Right lobe of liver (tissue), 6 donors: ENCODE data around the gene MB21D2. TPM values are rescaled to one million over a fixed set of nuclear protein-coding genes. Genes with fewer than 3 reads are reported as not detected.
"Not testable (repeated sequence)": the region's sequence is repeated elsewhere in the genome, so short reads cannot be mapped to it uniquely, and the experiment has no call there.

Experiments
- ATAC-seq, 4 donors: fragments of 200-7000 bp; cut with Tn5 transposase; one replicate each; pipeline ENCODE4 v1.9.1; 2020; ENCODE audit warnings: mild to moderate bottlenecking in 4 of 4, moderate library complexity in 4 of 4
- DNase-seq, 3 donors: peaks; one replicate each; pipeline ENCODE4 v3.0.0-alpha.2; 2020
- H3K27ac ChIP-seq, 3 donors: fragments of 200-600 bp; one replicate each; pipeline ENCODE4 v1.8.0; 2022
- H3K27me3 ChIP-seq, 2 donors: fragments of 200-600 bp; one replicate each; pipeline ENCODE4 v1.8.0; 2022
- H3K36me3 ChIP-seq, 4 donors: fragments of 200-600 bp; sonication (generic) in 1 of 4; one replicate each; pipeline versions ENCODE4 v1.5.1 to v1.8.0; 2017 to 2022; ENCODE audit warnings: control low read depth in 1 of 4
- H3K4me1 ChIP-seq, 4 donors: fragments of 200-600 bp; sonication (generic) in 1 of 4; one replicate each; pipeline versions ENCODE4 v1.5.1 to v1.8.0; 2017 to 2022; ENCODE audit warnings: control low read depth in 1 of 4
- H3K4me3 ChIP-seq, 3 donors: fragments of 200-600 bp; one replicate each; pipeline ENCODE4 v1.8.0; 2022
- H3K9me3 ChIP-seq, 4 donors: fragments of 200-600 bp; sonication (generic) in 1 of 4; one replicate each; pipeline versions ENCODE4 v1.5.1 to v1.8.0; 2017 to 2022; ENCODE audit warnings: control low read depth in 1 of 4
- CTCF ChIP-seq, 4 donors: fragments of 200-600 bp in 3 of 4; fragments of 450-650 bp in 1 of 4; IDR thresholded peaks; one replicate each; pipeline versions ENCODE4 v1.5.1 to v1.8.0; 2016 to 2022; ENCODE audit warnings: antibody characterized with exemption in 4 of 4, mild to moderate bottlenecking in 2 of 4
- POLR2A ChIP-seq: fragments of 450-650 bp; IDR thresholded peaks from one replicate; pipeline ENCODE4 v1.6.1; 2017; ENCODE audit warnings: antibody characterized with exemption, mild to moderate bottlenecking
- WGBS: methylation state at CpG from one replicate; pipeline ENCODE4 v1.1.6; 2018; ENCODE audit warnings: low coverage, low lambda C conversion rate; ENCODE audit not compliant: insufficient coverage; ENCODE audit errors: missing lambda C conversion rate; 5-methylcytosine and 5-hydroxymethylcytosine counted together
- intact Hi-C, 2 donors: fragments of 100-400 bp; cut with DNase I; formaldehyde crosslinking; loops; one replicate each; pipeline versions ENCODE4 v1.11.2 to v1.14.1; 2022
- total RNA-seq, 6 experiments: library from RNA; depleted of rRNA in 2 of 6; stranded (reverse); fragments of >200 nt in 2 of 6; fragmentation: NEBNext Ultra II Directional in 3 of 6; extraction: Animal tissue kit (Norgen Biotek cat#: 25700) in 3 of 6; gene quantifications; one replicate each; pipeline versions ENCODE4 v1.1.0 to v1.2.4, GENCODE V29; 2016 to 2023
- donor health status: DM: no; HTN: yes; CAD: no.
- donor health status: DM: no; HTN: no; CAD: no.
- donor health status: DM: no; HTN: no; CAD: no.
- donor health status: DM: no; HTN: yes; CAD: no.
- donor health status: DM: no; HTN: yes; CAD: no.

MB21D2 gene
- total RNA-seq, 6 experiments from 2014 or later: 0.15 to 0.86 (median 0.31) TPM; not detected in 1

- intact Hi-C loops: loop anchor here in 1 of 2 donors (10.0 kb wide), 1 partner anchor 64 kb away; the partner anchor contains the start of gene MB21D2
- WGBS: 43% methylated on average over 13 of the region's 14 CpGs
- Histone ChIP-seq H3K27me3 (peaks cover 0 to under 1% of the 10 kb centered on the region in 2 donors), H3K4me1 (peaks cover 0 to 16% (median 7%) of the 10 kb centered on the region in 4 donors), H3K36me3 (no peaks in the 10 kb centered on the region), H3K4me3 (no peak overlapping the region), H3K27ac (no peak overlapping the region), H3K9me3 (no peaks in the 10 kb centered on the region)
- ATAC-seq (peak in 3 of 4 donors; percentile 8 to 70 (median 19)), DNase-seq (peak in 1 of 3 donors; percentile 33)
- no peak for TF ChIP-seq POLR2A
These were observed 67.1 kb downstream of the MB21D2 start for GRCh38 chr3:192850451-192850981.

- ATAC-seq, H3K27ac ChIP-seq, H3K27me3 ChIP-seq, H3K4me3 ChIP-seq, H3K36me3 ChIP-seq, H3K9me3 ChIP-seq, DNase-seq: not testable (repeated sequence)
- intact Hi-C loops: loop anchor here in 1 of 2 donors (10.0 kb wide), 1 partner anchor 65 kb away; the partner anchor contains the start of gene MB21D2
- WGBS: 91% methylated on average over 6 of the region's 11 CpGs
- peaks cover 0 to 16% (median 7%) of the 10 kb centered on the region in 4 donors for H3K4me1 ChIP-seq
These were observed 67.8 kb downstream of the MB21D2 start for GRCh38 chr3:192849821-192850220.

- intact Hi-C loops: no loop called here
- Histone ChIP-seq H3K36me3 (no peaks in the 10 kb centered on the region), H3K4me3 (no peak overlapping the region), H3K4me1 (peaks cover 0 to 16% (median 7%) of the 10 kb centered on the region in 4 donors), H3K27me3 (no peaks in the 10 kb centered on the region), H3K9me3 (no peaks in the 10 kb centered on the region), H3K27ac (no peak overlapping the region)
- TF ChIP-seq CTCF (IDR thresholded peaks at IDR 0.05): no peak
- TF ChIP-seq POLR2A: no peak
- no peak for DNase-seq
- WGBS: 90% methylated on average over 11 of the region's 11 CpGs
- no peak for ATAC-seq
These were observed 69.1 kb downstream of the MB21D2 start for GRCh38 chr3:192848371-192849233.

- Histone ChIP-seq H3K4me1 (peaks cover 0 to 16% (median 7%) of the 10 kb centered on the region in 4 donors), H3K9me3 (no peaks in the 10 kb centered on the region), H3K4me3 (no peak overlapping the region), H3K27ac (no peak overlapping the region), H3K36me3 (no peaks in the 10 kb centered on the region), H3K27me3 (no peaks in the 10 kb centered on the region)
- no peak for TF ChIP-seq CTCF (IDR thresholded peaks at IDR 0.05)
- no peak for TF ChIP-seq POLR2A
- no peak for ATAC-seq
- no peak for DNase-seq
- WGBS: 53% methylated on average over 3 of the region's 3 CpGs
- intact Hi-C loops: no loop called here
These were observed 69.7 kb downstream of the MB21D2 start for GRCh38 chr3:192847941-192848340.

GRCh38 chr3:192845526-192845855 lies 72.2 kb downstream of the MB21D2 start:
- DNase-seq: no peak
- H3K36me3 ChIP-seq: no peaks in the 10 kb centered on the region
- no peaks in the 10 kb centered on the region for H3K9me3 ChIP-seq
- intact Hi-C loops: no loop called here
- no peaks in the 10 kb centered on the region for H3K4me1 ChIP-seq
- H3K4me3 ChIP-seq: no peak overlapping the region
- H3K27ac ChIP-seq: no peak overlapping the region
- no peak for ATAC-seq
- 72% methylated on average over 4 of the region's 4 CpGs for WGBS
- H3K27me3 ChIP-seq: no peaks in the 10 kb centered on the region
- TF ChIP-seq POLR2A: no peak
- TF ChIP-seq CTCF (IDR thresholded peaks at IDR 0.05): no peak
